GM10847 (cell line): ENCODE results near the gene RIPOR2.

Experiments
- POLR2A ChIP-seq: IDR thresholded peaks from 2 replicates; pipeline ENCODE4 v1.6.1; 2011; ENCODE audit not compliant: insufficient read length; ENCODE audit errors: extremely low read depth

RIPOR2 gene

DNA sequence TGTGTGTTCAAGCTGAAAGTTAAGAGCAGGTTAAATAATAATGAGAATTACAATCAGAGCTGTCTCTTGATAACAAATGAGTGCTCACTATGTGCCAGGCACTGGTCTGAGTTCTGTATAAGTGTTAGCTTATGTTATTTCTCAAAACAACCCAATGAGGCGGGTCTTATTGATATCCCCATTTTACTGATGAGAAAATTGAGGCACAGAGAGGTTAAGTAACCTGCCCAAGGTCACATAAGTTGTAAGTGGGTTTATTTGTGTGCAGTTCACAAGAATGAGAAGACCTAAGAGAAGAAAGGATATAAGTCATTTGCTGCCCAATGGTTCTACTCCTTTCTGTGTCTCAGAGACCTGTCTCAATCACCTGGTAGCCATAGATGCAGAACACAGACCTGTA, 103.0 kb downstream of the RIPOR2 start:
- no peak for TF ChIP-seq POLR2A

DNA sequence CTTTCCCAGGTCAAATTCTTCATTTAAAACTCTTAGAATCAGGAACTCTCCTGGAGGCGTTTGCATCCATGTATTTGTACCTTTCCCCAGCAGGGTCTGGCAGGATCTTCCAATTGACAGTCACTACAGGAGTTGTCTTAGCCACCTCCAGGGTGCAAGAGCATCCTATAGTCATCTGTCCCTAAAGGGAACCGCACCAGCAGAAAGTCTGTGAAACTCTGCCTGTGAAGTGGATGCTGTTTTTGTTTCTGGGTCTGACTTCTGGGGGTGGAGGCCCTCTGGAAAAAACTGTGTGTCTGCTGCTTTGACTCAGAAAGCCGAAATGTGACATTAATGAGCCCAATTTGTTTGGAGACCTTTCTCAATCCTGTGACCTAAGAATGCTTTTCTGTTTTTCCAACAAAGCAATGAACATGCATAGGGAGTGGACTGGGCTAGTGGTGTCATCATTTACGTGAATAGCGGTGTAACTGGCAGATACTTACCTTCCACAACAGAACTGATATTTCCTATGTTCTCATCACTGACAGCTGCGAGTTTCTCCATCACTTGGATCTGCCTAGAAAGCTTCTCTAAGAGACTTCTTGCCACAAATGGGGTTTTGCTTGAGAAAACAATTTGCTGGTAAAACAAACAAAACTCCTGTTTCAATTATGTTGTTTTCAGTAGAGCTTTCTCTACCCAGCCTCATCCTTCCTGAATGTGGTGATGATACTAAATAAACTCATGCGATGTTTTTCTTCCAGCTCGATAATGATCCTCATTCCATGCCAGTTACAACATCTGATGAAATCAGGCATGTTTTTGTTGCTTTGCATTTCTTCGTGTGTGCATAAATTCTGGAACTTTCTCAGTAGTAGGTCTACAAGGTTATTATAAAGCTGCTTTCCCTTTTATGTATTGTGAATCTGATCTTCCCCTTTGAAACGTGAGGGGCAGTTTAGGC, 103.7 kb downstream of the RIPOR2 start:
- TF ChIP-seq POLR2A = no peak

DNA sequence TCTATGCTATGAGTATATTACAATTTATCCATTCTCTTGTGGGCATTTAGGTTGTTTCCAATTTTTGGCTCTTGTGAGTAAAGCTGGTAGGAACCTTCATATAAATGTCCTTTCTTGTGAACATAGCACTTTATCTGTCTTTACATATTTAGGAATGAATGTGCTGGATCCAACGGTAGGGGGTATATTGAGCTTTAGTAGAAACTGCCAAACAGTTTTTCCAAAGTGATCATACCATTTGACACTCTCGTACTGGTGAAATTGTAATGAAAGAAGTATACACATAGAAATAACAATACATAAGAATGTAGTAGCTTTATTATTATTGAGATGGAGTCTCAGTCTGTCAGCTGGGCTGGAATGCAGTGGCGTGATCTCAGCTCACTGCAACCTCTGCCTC, 106.1 kb downstream of the RIPOR2 start:
- no peak for TF ChIP-seq POLR2A

DNA sequence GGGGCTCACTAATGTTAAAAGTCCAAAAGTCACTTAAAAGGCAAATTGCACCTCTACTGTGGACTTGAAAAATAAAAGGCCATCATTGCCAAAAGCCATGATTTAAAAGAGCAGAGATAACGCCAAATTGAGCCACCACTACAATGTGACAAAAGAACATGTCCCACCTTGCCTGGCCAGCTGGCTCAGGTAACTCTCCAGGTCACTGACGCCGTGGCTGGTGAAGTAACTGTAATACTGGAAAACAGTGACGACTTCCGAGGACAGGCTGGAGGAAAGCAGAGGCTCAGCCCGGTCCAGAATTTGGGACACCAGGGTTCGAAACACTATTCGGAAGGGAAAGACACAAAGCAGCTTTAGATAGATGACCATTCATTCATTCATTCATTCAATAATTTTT, 107.8 kb downstream of the RIPOR2 start:
- TF ChIP-seq POLR2A = no peak

DNA sequence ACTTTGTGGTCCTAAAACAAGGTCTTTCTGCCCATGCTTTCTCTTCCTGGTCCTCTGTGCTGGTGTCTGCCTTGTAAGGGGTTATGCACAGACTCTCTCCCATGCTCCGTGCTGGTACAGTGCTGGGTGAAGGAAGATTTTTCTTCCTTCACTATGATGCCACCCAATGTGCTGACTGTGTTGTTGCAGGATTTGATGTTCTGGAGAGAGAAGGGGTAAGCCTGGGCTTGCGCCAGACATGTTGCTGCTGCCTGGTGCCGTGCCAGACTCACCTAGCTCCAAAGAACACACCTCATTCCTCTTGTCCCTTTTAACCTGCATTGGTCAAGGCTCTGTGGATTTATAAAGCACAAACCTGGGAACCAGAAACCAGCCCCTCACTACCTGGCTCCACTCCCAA, 108.6 kb downstream of the RIPOR2 start:
- no peak for TF ChIP-seq POLR2A

DNA sequence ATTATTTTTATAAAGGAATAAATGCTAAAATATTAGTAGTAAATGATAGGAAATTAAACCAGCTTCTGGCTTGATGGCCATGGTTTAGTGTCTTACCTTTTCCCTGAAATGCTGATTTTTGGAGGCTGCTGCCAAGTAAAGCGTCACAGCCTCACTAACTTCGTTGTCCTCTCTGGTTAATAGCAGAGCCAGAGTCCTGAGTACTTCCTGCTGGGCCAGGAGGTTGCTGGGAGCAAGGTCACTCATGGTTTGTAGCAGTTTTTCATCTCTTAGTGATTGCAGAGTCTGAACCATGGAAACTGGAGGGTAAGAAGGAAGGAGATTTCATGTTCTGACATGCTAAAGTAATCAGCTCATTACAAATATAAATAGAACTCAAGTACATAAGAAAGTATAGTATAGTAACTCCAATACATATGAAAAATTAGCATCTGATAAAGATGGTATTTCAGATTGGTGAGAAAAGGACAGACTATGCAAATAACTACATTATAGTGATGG, 110.6 kb downstream of the RIPOR2 start:
- no peak for TF ChIP-seq POLR2A

DNA sequence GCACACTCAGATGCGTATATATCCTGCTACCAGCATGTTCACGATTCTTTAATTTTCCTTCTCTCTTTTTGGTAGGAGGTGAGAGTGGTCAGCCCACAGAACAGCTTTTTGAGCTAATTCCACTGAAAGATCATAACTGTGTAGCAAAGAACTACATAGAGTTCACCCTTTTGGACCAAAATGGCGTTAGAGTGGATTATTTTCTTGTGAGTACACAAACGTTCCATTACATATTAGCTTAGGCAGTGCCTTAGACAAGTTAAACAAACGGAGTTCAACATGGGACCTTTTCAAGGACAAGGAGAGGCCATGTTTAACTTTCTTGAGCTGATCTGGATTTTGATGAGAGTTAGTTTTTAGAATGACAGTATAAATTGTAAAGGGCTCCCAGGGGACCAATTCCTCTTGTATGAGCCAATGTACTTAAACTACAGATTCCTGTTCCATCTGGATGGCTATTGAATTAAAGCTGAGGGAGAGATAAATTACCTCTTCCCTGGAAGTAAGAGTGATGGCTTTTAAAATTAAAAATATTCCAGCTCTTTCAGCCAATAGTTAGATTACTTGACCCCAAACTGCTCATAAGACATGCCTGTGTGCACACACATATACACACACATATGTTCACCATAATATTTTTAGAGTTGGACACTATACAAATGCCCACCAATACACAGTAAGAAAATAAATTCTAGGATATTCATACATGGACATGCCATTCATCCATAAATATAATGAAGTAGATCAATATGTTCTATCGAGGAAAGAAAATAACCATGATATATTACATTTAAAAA, 111.4 kb downstream of the RIPOR2 start:
- TF ChIP-seq POLR2A = no peak

DNA sequence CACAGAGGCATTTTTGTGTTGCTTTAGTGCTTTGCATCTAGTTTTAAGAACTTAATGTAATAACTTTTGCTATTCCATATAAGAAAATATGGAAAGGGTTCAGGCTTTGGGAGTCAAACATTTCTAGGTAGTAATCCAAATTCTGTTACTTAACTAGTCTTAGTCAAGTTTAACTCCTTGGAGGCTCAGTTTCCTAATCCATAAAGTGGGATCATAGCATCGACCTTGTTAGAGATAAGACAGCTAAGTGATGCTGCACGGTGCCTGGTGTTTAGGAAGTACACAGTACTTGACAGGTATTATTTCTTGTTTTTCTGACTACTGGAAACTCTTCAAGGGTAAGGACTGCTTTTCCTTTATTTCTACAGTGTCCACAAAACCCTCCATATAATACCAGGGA, 112.6 kb downstream of the RIPOR2 start:
- TF ChIP-seq POLR2A = no peak

DNA sequence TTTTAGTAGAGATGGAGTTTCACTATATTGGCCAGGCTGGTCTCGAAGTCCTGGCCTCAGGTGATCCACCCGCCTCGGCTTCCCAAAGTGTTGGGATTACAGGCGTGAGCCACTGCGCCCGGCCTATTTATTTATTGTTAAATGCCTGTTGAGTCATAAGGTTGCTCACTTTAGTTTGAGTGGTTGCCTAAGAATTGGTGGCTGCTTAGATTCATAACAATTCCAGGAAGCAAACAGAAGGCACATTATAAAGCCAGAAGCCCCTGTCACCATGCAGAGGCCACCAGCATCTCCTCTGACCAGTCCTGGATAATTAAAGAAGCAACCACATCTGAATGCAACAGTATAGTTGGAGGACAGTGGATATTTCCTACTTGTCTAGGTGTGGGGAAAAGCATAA, 113.1 kb downstream of the RIPOR2 start:
- TF ChIP-seq POLR2A = no peak

DNA sequence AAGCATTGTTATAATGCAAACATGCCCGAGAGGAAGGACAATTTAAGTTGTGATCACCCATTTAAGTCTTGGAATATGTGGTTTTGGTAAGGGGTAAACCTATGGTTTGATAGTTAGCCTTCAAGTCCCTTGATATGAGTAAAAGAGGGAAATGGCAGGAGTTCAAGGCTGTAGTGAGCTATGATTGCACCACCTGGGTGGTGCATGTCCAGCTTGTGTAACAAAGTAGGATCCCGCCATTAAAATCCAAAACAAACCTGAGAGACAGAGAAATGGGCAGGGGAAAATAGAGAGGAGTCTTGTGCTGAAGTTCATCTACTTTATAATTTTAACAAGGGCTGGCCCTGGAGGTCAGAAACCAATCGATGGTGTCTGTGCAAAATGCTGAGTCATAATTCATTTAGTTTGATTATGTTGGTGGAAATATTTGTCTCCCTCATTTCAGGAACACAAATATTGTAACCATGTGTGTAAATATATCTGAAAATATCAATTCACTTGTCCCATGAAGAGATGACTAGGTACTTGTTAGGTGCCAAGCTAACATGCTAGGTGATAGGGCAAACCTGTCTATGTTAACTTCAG, 113.8 kb downstream of the RIPOR2 start:
- no peak for TF ChIP-seq POLR2A

DNA sequence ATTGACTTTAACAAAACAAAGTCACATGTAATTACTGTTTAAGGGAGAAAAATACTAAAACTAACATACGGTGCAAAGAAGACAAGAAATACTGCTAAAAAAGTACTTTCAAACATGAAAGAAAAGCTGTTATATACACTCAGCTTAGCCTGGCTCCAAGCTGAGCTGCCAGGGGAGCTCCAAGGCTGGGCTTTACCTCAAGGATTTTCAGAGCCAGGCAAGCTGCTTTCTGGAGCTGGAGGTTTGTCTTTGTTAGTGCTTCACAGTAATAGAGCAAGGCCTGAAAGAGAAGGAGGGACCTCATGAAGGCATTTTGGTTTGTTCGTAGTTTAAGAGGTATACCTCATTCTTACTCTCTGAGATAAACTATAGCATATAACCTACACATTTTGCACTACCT, 117.4 kb downstream of the RIPOR2 start:
- TF ChIP-seq POLR2A = no peak

DNA sequence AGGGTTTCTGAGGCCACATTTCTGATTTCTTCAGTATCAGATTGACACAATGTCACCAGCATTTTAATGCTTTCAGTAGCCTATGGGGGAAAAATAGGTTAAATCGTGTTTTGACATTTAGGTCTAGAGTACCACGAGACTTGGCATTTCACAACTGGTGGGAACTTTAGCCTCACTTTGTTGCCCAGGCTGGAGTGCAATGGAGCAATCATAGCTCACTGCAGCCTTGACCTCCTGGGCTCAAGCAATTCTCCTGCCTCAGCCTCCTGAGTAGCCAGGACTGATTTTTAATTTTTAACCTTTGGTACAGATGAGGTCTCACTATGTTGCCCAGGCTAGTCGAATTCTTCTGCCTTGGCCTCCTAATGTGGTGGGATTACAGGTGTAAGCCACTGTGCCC, 126.0 kb downstream of the RIPOR2 start:
- TF ChIP-seq POLR2A = no peak

DNA sequence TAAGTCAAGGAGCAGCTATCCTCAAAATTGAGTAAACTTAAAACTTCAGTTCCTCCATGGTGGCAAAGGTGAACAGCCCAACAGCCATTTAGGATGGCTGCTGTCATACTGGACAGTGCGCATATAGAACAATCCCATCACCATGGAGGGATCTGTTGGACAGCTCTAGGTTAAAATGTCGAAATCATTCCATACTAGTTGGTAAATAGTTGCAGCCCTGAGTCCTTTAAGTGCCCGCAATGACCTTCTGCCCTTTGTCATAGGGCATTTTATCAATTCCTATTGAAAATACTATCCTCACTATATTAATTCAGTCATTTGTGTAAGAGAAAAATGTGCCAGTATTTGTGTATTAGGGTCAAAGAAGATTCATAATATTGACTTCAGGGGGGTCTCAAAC, 128.2 kb downstream of the RIPOR2 start:
- TF ChIP-seq POLR2A = no peak

DNA sequence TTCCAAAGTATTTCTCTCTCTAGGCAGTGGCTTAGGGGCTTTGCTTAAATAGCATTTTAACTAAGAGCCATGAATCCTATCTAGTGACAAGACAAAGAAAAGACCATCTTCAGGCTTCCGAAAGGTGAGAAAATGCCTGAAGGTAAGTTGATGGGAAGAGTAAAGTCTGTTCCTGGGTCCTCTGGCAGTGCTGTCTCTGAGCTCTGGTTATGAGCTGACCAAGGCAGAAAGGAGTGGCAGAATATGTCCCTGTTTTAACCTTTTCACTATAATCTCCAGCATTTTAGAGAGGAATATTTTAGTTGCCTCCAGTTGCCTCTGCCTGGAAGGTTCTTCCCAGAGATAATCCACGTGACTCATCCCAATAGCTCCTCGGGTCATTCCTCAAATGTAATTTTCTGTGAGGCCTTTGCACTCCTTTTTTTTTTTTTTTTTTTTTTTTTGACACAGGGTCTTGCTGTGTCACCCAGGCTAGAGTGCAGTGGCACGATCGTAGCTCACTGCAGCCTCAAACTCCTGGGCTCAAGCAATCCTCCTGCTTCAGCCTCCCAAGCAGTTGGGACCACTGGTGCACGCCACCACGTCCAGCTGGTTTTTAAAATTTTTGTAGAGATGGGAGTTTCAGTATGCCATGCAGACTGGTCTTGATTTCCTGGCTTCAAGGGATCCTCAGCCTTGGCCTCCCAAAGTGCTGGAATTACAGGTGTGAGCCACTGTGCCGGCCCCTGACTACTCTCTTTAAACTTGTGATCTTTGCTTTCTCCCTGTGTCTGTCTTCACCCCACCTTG, 133.3 kb downstream of the RIPOR2 start:
- TF ChIP-seq POLR2A = no peak

DNA sequence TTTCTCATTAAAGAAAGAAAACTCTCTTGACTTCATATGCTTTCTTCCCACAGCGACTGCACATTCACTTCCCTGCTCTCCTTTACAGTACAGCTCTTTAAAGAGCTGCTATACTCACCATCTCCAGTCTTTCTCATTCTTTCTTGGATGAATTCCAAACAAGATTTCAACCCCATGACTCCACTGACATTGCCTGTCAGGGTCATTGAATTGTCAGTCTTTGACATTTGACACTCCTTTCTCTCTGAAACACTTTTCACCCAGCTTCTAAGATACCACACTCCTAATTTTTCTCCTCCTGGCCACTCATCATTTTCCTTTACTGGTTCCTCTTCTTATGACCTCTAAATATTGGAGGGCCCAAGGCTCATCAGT, 136.2 kb downstream of the RIPOR2 start:
- TF ChIP-seq POLR2A = no peak
